ENCODE results near the gene NHS.
"Not testable (repeated sequence)": the region's sequence is repeated elsewhere in the genome, so short reads cannot be mapped to it uniquely, and the experiment has no call there.

NHS gene

DNA sequence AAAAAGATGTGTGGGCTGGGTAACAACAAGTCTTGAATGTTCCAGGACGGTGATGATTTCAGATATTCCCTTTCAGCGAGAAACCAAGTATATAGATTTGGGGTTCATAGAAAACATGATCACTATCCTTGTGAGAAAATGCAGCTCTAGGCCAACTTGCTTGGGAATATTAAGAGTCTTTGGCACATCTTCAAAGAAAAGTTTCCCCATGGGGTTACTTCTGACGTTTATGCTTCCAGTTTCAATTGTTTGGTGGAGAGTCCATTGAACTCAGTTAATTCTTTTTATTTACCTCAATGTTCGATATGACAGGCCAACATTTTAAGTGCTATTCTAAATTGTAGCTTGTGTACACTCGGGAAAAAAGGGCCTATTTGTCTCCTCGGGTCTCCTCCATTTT, 126.7 kb downstream of the NHS start:
- no peak for DNase-seq

DNA sequence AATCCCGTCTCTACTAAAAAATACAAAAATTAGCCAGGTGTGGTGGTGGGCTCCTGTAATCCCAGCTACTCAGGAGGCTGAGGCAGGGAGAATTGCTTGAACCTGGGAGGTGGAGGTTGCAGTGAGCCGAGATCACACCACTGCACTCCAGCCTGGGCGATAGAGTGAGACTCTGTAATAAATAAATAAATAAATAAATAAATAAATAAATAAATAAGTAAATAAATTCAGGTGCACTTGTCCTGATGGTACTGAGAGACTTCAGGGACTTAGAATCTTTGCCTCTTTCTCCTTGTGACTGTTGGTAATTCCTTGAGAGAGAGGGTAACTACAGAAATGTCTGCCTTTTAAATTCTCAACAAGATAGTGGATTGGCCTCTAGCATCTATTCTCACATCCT, 131.4 kb downstream of the NHS start:
- DNase-seq = not testable (repeated sequence)

DNA sequence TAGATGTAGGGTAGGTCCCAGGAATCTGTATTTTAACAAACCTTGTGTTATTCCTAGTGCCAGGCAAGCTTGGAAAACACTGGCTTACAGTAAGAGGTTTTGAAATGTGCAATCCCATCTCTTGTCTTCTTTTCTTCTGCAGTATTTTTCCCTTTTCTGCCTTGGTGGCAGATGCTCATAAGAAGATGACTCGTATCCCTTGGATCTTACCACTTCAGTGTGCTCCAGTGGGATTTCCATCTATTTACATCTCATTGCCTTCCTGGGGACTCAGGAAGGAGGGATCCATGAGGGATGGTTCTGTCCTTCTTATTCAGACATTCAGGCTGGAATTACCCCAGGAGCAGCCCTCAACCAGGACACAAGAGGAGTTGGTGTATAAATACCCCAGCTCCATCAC, 136.6 kb downstream of the NHS start:
- DNase-seq = no peak

DNA sequence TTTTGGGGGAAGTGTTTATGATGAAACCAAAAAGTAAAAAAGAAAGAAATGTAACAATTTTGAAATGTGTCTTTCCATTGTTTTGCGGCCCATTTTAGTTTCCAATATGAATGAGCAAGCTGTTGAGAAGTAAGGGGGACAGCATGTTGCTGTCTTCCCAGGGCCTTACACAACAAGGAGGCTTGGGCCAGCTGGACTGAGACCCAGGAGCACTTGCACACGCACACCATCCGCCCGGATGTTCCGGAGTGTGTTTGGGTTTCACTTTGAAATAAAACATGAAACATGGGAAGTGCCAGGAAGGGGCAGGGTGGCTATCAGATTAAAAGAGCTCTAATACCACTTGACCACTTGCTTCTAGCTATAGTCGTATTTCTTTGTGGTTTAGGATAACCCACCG, 144.4 kb downstream of the NHS start:
- no peak for DNase-seq

DNA sequence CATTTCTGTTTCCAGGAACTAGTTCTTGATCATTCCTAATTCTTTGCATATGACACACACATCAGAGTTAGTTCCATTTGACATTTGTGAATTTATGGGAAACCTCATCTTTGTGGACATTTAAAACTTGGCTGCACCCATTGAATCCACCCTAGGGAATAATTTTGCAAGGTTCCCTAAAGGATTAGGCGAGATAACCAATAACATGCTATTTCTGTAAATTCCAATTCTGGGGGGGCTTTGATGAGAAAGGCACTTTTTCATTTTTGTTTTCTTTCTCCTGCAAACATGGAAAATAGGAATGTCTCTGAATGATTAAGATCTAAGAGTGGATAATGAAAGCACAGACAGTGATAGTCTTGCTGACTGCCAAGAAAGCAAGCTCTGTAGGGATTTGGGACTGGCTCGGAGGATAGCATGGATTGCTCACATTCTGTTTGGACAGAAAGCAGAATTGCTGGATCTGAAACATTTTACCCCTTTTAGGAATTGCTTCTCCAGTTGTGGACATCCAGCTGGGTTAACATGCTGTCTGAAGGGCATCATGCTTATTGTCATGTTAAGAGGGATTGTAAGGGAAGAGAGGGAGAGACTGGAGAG, 145.1 kb downstream of the NHS start:
- DNase-seq = no peak

DNA sequence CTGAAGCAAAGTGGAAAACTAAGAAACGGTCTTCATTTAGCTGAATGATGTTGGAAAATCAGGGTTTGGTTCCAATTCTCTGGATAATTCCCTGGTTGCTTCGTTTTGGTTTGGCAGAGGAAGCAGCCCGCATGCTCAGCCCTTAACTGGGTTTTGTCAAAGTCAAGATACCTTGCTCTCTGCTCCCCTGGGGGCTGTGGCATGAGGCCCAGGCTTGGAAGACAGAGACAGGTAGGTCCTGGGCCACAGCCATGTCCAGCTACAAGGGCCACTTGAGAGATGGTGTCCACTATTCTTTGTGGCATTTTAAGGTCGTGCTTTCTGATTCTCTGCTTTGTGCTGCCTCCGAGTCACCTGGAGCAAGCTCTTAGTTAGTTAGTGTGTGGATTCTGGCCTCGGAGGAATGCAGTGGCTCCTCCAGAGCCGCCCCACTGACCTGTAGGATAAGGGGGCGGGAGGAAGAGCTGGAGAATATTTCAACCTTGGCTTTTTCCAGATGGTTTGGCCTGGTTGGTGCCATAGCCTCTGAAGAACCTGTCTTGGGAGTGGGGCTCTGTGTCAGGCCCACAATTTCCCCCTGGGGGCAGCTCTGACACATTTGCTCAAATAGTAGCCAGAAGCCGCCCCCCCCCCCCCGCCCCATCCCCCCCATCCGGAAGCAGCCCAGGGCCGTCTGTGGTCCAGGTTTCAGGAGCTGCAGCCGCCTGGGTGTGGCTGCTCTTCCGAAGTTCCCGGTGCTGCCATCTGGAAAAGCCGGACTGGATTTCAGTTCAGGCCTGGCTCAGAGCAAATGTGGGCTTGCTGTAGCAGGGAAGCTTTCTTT, 147.1 kb downstream of the NHS start:
- no peak for DNase-seq

DNA sequence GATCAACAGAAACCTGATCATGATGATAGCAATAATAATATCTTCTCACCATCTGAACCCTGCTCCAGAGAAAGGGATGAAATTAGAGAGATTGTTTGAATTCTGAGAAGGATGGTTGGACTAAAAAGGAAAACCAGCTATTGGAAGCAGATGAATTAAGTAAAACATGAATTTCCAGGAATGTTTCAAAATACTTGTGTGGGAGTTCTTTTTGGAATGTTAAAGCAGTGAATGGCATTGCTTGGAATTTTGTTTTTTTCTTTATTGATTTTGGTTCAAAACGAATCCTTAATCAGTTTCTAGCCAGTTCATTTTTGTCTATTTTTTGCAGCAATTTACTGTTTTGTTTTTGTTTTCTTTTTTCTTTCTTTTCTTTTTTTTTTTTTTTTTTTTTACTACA, 150.3 kb downstream of the NHS start:
- DNase-seq = no peak

DNA sequence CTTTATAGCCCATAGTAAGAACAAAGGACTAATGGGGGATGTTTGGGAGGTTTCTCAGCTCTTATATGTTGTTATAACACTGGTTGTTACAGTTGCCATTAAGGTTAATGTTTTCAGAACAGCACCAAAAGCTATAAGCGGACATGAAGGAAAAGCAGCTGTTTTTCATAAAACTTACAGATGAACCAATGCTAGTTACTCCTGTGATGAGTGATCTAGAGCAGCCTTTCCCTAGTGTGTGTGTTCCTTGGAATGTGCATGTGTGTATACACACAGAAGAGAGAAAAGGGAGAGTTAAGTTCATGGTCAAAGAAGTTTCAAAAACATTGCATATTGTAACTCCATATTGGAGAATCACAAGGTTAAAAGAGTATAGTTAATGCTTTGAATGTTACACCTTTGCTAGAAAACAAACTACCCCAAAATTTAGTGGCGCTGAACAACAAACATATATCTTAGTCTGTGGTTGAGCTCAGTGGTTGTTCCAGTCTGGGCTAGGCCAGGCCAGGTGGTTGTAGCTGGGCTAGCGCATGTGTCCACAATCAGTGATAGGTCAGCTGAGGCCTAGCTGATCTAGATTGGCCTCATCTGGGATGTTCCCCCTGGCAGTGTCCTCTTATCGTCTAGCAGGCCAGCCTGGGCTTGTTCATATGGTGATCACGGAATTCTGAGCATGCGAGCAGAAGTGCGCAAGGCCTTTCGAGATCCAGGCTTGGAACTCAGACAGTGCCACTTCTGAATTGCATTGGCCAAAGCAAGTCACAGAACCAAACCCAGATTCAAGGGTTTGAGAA, 151.0 kb downstream of the NHS start:
- no peak for DNase-seq

DNA sequence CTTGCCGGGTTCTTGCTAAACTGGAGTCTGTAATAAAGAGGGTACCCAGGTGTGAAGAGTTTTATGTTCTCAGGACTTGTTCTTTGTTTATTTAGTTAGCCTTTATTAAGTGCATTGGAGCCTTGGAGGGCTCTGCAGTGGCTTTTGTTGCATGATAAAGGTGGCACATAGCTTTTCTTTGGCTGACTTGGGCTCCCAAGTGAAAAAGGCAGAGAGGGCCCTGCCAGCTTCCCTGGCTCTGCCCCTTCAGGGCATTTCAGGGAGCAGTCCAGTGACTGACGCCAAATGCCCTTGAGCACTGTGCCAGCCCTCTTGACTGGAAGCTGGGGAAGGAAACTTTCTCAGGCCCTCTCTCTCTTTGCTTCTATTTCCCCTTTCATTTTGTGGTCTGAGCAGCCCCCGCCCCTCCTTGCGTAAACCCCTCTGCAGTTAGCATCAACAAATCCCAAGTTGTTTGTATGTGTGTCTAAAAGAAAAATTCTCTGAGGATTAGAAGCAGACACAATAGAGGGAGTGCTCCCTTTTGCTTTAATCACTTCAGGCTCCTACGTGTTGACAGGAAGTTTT, 152.2 kb downstream of the NHS start:
- peak; percentile 25 to 40 for DNase-seq

DNA sequence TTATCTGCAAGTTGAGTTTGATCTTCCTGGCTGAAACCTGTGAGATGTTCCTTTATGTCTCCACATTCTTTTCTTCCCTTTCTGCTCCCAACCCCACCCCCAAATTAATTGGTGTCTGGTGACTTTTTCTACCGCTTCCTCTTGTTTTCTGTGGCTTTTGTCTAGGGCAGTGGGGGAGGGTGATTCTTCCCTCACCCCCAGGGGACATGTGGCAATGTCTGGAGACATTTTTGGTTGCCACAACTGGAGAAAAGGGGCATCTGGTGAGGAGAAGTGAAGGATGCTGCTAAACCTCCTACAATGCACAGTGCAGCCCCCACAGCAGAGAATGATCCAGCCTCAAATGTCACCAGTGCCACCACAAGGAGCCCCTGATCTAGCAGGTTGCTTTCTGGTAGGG, 152.9 kb downstream of the NHS start:
- DNase-seq = peak; percentile 48 to 51

DNA sequence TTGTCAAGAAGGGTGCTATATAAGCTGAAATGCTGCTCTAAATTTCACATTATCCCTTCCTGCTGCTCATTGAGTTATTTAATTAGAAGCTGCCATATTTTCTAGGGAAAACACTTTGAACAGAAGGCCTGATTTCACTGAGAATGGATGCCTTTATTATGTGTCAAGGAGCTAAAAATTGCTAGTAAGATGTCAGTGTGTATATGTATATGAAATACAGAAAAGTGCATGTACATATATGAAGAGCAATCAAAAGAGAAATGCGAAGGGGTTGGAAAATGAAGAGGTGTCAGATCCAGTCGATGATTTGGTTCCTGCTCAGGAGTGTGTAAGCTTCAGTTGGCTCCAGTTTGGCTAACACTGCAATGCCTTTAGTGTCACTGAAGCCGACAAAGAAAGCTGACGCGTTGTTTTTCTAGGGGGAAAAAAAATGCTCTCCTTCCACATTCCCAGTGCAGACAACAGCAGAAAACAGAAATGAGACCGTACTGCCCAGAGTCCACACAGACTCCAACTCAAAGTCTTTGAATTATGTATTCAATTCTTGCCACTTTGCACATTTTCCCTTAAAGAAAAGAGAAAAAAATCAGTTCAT, 154.2 kb downstream of the NHS start:
- DNase-seq = no peak

DNA sequence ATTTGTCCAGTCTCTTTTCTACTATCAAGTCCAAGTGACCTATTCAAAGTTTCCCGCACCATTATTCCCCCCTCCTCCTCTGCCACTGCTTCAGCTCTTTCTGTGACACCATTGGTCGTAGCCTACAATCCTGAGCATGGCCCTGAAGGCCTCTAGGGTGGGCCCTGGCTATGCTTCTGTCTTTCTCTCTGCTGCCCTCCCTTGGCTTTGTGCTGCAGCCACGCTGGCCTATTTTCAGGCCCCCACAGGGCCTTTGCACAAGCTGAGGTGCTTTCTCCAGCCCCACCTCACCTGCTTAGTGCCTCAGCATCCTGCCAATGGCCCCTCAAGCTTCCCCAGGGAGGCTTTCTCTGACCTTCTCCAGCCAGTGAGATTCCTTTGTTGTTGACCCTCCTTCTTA, 156.5 kb downstream of the NHS start:
- DNase-seq = no peak

DNA sequence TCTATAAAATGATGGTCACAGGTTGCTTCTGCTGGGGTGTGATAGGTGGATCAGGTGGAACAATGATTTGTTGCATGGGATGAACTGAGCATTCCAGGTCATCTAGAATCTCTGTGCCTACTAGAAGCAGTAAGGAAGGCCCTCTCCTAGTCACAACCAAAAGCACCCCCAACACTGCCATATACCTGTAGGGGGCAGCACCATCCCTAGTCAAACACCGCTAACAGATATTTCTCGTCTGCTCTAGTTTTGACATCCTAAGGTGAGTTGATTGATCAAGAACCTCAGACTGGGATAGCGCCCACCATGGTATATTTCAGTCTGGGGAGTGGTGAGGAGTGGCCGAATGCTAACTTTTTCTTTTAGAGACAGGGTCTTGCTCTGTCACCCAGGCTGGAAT, 160.2 kb downstream of the NHS start:
- peak; percentile 16 to 32 for DNase-seq

DNA sequence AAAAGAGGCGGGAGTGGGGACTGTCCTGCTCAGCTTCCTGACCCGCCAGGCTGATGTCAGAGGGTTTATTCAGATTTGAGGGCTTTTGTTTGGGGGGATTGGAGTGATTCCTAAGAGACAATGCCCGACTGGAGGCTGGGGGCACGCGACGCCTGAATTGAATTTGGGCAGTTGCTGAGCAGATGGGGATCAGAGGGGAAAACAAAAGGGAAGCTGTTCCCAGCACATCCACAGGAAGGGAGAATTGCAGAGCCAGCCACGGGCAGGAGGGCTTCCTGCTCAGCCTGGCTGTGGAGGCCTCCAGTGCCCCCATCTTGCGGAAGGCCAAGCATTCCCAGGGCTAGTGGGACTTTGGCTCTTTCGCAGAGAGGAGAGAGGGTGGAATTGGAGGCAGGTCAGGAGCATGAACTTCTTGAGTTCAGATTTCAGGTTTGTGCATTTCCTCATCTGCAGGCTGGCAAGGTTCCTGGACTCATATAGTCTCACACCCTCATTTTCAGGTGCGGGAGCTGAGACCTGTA, 162.8 kb downstream of the NHS start:
- no peak for DNase-seq

DNA sequence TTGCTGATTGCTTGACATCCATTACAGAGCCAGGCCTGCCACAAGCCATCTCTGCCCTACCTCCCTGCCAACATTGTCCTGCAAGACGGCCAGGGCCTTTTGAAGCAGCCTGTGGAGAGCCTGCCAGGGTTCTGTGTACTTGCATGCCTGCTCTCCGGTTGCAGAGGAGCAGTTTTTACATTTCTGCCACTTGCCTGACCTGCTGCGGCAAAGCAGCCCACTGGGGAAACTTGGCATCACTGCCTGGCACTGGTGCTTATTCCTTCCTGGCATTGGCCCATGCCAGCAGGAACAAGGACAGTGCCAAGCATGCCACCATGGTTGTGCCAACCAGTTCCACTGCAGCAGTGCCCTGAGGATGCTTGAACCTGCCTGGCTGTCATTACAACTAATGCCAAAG, 167.1 kb downstream of the NHS start:
- DNase-seq = no peak

DNA sequence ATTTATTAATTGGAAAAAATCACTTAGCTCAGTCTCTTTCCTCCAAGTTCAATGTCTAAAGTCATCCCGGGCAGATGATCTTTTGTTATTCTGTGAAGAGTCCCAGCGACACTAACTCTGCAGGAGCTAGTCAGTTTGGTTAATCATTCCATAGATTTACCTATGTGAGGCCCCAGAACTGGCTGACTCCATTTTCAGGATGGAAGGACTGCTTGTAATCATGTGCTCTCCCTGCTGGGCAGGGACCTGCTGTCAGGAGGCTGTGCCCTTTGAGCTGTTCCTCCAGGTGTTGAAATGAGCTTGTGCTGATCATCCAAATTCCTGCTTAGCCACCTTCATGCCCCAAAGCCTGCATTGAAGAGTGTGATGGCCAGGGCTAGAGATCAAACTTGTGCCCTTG, 169.8 kb downstream of the NHS start:
- no peak for DNase-seq

DNA sequence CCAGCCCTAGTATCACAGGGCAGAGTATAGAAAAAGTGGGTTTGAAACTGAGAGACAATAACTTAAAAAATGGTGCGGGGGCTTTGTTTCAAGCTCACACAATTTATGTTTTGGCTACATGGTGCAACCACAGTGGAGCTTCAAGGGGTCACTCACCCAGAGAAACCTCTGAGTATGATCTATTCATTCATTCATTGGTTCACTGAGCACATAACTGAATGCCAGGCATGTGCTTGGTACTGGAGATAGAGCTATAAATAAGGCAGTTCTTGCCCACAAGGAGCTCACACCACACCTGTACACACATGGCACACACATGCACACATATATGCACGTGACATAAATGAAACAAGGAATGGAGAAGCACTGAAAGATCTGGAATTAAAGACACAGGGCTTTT, 171.4 kb downstream of the NHS start:
- DNase-seq = no peak

DNA sequence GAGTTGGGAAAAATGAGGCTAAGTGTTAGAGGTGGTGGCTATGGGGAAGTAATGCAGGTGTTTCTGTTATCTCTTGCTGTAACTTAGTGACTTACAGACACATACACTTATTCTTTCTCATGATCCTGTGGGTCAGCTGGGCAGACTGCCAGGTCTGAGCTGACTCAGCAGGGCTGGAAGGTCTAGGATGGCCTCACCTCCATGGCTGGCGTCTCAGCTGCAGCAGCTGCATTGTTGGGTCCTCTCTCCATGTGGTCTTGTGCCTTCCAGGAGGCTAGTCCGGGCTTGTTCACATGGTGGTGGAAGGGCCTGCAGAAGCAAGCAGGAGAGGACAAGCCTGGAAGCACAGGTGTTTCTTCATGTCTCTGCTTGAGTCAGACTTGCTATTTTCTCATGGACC, 172.7 kb downstream of the NHS start:
- DNase-seq = no peak

DNA sequence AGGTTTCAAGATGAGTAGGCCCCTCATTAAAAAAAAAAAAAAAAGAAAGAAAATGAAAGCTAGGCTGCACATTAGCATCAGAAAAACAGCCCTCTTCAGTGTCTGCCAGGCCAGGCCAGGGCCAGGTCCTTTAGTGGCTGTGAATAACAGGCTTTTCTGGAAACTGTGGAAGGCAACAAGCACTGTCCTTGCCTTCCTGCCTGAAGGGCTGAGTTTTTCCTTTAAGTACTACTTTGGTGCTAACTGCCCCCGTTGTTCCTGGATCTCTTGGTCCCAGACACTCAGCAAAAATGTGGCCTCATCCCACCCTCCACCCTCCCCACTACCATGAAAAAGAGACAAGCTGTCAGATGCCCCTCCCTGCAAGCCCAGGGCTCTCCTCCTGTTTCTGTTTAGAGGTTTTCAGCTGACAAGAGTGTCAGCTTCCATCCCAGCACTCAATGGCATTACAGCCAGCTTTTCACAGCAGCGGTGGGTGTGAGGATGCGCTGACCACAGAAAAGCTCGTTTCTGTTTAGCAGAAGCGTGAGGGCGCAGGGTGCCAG, 174.2 kb downstream of the NHS start:
- DNase-seq = no peak

DNA sequence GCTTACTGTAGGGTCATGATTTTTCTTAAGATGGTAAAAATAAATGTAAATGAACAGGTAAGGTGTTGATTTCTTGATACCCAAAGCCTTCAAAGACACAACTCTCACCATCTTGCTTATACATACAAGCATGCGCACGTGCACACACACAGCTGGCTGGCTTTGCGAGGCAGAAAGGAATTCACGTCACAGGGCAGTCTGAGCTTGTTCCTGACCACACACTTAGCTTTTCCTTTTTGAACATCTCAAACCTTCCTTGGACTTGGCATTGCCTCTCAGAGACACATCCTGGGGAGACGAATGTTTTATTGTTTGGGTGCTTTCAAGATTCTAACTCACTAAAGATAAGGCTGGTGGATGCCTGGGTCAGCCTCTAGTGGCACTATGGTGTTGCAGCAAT, 175.0 kb downstream of the NHS start:
- no peak for DNase-seq

DNA sequence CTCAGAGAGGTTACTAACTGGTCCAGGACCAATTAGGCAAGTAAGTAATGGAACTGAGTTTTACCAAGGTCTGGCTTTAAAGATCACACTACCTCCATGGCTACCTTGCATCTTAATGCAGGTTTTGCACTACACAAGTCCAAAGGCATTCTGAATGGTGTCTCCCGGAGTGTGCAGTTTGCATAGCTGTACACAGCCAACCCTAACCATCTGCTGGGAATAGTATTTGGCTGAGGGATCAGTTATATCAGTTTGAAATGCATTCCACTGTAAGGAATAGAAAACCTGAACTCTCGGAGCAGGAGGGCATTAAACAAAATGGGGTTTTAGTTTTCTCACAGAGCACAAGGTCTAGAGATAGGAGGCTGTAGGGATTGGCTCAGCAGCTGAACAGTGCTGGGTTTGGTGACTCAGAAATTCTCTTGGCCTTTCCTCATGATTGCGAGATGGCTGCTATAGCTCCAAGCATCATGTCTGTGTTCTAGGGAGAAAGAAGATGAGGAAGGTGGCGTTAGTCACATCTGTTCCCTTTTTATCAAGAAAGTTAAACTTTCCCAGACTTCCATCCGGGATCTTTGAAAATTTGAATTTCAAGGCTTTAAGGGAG, 177.1 kb downstream of the NHS start:
- DNase-seq = no peak

DNA sequence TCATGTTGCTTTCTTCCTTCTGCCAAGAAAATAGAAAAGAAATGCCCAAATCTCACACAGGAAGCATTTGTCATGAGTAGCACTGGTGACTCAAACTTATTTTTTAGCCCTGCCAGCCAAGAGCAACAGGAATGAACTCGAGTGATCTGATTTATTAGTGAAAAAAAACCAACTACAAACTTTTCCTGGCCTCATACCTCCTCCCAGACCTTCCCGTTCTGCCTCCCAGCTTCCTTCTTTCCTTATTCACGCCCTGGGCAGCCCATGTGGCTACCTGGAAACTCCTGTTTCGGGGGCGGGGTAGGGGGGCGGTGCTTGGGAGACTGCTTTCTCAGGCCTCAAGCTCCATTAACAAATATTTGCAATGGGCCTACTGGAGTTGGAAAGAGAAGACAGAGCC, 178.5 kb downstream of the NHS start:
- no peak for DNase-seq
